Loucy (cell line): ENCODE results near the gene ANOS1.

Experiments used
- H2AFZ ChIP-seq: fragments of 200-600 bp; sonication (generic); 2 replicates; pipeline ENCODE4 v1.6.0; 2016; ENCODE audit warnings: antibody characterized with exemption, mild to moderate bottlenecking, low read length, moderate library complexity
- H3F3A ChIP-seq: fragments of 200-600 bp; 2 replicates; pipeline ENCODE4 v1.6.0; 2016; ENCODE audit warnings: antibody characterized with exemption, low read depth, mild to moderate bottlenecking
- H3K27me3 ChIP-seq: fragments of 200-600 bp; sonication (generic); 2 replicates; pipeline ENCODE4 v1.6.1; 2014; ENCODE audit warnings: low read length, mild to moderate bottlenecking; ENCODE audit not compliant: insufficient read depth, poor library complexity, severe bottlenecking
- H3K36me3 ChIP-seq: fragments of 200-600 bp; sonication (generic); 2 replicates; pipeline ENCODE4 v1.6.1; 2016; ENCODE audit warnings: low read length; ENCODE audit not compliant: insufficient read depth
- H3K4me1 ChIP-seq: fragments of 200-600 bp; sonication (generic); 2 replicates; pipeline ENCODE4 v1.5.1; 2014; ENCODE audit warnings: low read length, mild to moderate bottlenecking; ENCODE audit not compliant: insufficient read depth, poor library complexity, severe bottlenecking
- H3K4me2 ChIP-seq: fragments of 200-600 bp; sonication (generic); 2 replicates; pipeline ENCODE4 v1.6.0; 2014; ENCODE audit warnings: antibody characterized with exemption, low read length, low read depth, mild to moderate bottlenecking; ENCODE audit not compliant: poor library complexity, severe bottlenecking
- H3K4me3 ChIP-seq: fragments of 200-600 bp; sonication (generic); 2 replicates; pipeline ENCODE4 v1.5.1; 2014; ENCODE audit warnings: low read length, mild to moderate bottlenecking, mixed read lengths; ENCODE audit not compliant: poor library complexity, severe bottlenecking
- H3K79me2 ChIP-seq: fragments of 200-600 bp; sonication (generic); 2 replicates; pipeline ENCODE4 v1.6.1; 2014; ENCODE audit warnings: low read length; ENCODE audit not compliant: insufficient read depth
- H3K9ac ChIP-seq: fragments of 200-600 bp; sonication (generic); 2 replicates; pipeline ENCODE4 v1.6.0; 2014; ENCODE audit warnings: mild to moderate bottlenecking, low read depth, low read length, moderate library complexity; ENCODE audit not compliant: poor library complexity, severe bottlenecking
- H3K9me2 ChIP-seq: fragments of 200-600 bp; sonication (generic); replicated peaks from 2 replicates; pipeline ENCODE4 v1.6.1; 2016; ENCODE audit warnings: low read depth, low read length, mixed read lengths
- H3K9me3 ChIP-seq: fragments of 200-600 bp; sonication (generic); 2 replicates; pipeline ENCODE4 v1.6.1; 2014; ENCODE audit warnings: mild to moderate bottlenecking, antibody characterized with exemption, low read length, low read depth; ENCODE audit not compliant: insufficient read depth
- H4K20me1 ChIP-seq: fragments of 200-600 bp; sonication (generic); 2 replicates; pipeline ENCODE4 v1.6.0; 2014; ENCODE audit warnings: antibody characterized with exemption, low read length, mild to moderate bottlenecking; ENCODE audit not compliant: insufficient read depth, poor library complexity, severe bottlenecking
- CTCF ChIP-seq: fragments of 200-600 bp; sonication (generic); conservative IDR thresholded peaks from 2 replicates; pipeline ENCODE4 v1.5.1; 2014; ENCODE audit warnings: mild to moderate bottlenecking, antibody characterized with exemption, low read length
- EZH2phosphoT487 ChIP-seq: fragments of 200-600 bp; IDR thresholded peaks from 2 replicates; pipeline ENCODE4 v1.6.1; 2018; ENCODE audit warnings: antibody characterized with exemption, mild to moderate bottlenecking, moderate library complexity, borderline replicate concordance

The ANOS1 gene

GRCh38 chrX:8748855-8749254 lies 16.9 kb upstream of the ANOS1 start:
- peak; percentile 54 for TF ChIP-seq CTCF
- TF ChIP-seq EZH2phosphoT487 = no peak
- no peaks in the 10 kb centered on the region for H3K36me3 ChIP-seq
- no peaks in the 10 kb centered on the region for H3F3A ChIP-seq
- no peaks in the 10 kb centered on the region for H3K9me2 ChIP-seq
- no peak overlapping the region for H3K4me3 ChIP-seq
- no peaks in the 10 kb centered on the region for H3K9me3 ChIP-seq
- H3K79me2 ChIP-seq = no peaks in the 10 kb centered on the region
- H3K9ac ChIP-seq = no peak overlapping the region
- H4K20me1 ChIP-seq = no peaks in the 10 kb centered on the region
- no peak overlapping the region for H2AFZ ChIP-seq
- no peaks in the 10 kb centered on the region for H3K27me3 ChIP-seq
- no peaks in the 10 kb centered on the region for H3K4me1 ChIP-seq
- H3K4me2 ChIP-seq = no peak overlapping the region

- no peaks in the 10 kb centered on the region for H3K36me3 ChIP-seq
- no peak overlapping the region for H2AFZ ChIP-seq
- no peaks in the 10 kb centered on the region for H4K20me1 ChIP-seq
- H3K27me3 ChIP-seq = no peaks in the 10 kb centered on the region
- H3K4me3 ChIP-seq = no peak overlapping the region
- H3K79me2 ChIP-seq = no peaks in the 10 kb centered on the region
- TF ChIP-seq EZH2phosphoT487 (no peak), CTCF (peak; percentile 69)
- H3K4me1 ChIP-seq = no peaks in the 10 kb centered on the region
- H3F3A ChIP-seq = no peaks in the 10 kb centered on the region
- no peak overlapping the region for H3K4me2 ChIP-seq
- no peak overlapping the region for H3K9ac ChIP-seq
- H3K9me2 ChIP-seq = no peaks in the 10 kb centered on the region
- H3K9me3 ChIP-seq = no peaks in the 10 kb centered on the region
These were observed 11.3 kb upstream of the ANOS1 start for GRCh38 chrX:8743126-8743732.

- TF ChIP-seq CTCF (no peak), EZH2phosphoT487 (no peak)
- Histone ChIP-seq H4K20me1 (no peaks in the 10 kb centered on the region), H3K4me1 (no peaks in the 10 kb centered on the region), H3K27me3 (no peaks in the 10 kb centered on the region), H3K4me3 (no peak overlapping the region), H3K9me2 (no peaks in the 10 kb centered on the region), H3K79me2 (no peaks in the 10 kb centered on the region), H3K9me3 (no peaks in the 10 kb centered on the region), H3K4me2 (no peak overlapping the region), H3K9ac (no peak overlapping the region), H2AFZ (no peak overlapping the region), H3K36me3 (no peaks in the 10 kb centered on the region), H3F3A (no peaks in the 10 kb centered on the region)
These were observed 10.0 kb upstream of the ANOS1 start for GRCh38 chrX:8741981-8742380.
